ENCODE data around the gene BEX4.
A peak's percentile ranks its signal among the peaks of the same experiment; 100 is the strongest.

Gene BEX4

GRCh38 chrX:103240155-103240554 lies 25.2 kb downstream of the BEX4 start:
- DNase-seq: no peak

- no peak for DNase-seq
Measured at GRCh38 chrX:103248553-103248952, 33.6 kb downstream of the BEX4 start.

DNA sequence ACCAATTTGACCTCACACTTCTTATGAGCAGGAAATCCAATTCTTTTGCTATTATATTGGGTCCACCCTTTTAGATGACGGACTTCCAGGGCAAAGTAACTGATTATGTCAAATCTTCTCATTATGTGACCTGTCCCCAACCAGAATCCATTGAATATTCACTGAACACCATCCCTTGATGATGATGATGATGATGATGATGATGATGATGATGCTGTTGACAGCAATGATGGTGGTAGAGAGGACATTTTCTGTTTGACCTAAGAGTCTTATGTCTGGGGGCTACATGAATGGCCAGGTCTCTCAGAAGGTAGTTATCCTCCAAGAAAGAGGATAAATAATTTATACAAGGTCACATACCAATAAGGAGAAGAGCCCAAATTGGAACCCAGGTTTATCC lies 34.9 kb downstream of the BEX4 start:
- DNase-seq: no peak

DNA sequence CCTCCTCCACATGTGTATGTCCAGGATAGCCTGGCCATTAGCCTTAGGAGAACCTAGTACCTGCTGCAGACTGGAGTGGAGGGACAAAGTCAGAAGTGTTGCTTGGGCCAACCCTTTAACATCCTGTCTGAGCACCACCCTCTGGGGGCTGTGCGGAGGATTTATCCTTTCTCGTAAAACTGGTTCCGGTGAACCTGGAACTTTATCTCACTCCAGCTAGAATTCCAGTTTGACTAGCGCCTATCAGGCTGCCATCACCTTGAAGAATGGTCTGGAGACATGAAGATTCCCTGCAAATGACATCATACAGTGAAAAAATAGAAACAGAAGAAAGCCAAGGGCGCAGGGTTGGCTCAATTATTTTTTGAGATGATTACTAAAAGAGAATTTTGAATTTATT lies 36.1 kb downstream of the BEX4 start:
- no peak for DNase-seq

- DNase-seq: no peak
Measured at GRCh38 chrX:103253608-103254007, 38.7 kb downstream of the BEX4 start.

DNA sequence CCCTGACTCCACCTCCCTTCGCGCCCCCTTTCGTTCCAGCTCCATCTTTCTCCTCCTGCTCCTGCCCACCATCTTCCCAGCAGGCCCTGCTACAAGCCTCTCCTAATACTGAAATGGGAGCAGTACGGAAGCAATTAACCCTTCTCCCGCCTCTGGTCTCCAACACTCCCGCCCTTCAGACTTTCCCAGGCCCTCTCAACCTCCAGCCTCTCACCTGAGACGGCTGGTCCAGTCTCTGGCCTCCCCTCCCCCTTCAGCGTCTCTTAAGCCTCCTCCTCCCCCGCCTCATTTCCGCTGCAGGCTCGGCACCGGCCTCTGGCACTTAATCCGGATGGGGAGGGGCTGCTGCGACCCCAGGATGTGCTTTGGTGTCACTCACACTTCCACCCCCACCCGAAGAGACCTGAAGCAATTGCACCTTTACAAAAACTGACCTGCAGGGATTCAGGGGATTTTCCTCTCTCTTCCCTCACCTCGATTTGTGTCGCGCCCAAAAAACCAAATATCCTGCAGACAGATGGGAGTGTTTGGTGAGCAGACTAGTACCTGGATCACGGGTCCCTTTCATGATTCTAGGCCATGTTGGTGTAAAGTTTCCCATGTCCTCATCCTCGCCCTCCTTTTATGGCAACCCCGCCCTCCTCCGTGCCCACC lies 39.4 kb downstream of the BEX4 start:
- DNase-seq: peak; percentile 55

GRCh38 chrX:103254921-103255493 lies 40.1 kb downstream of the BEX4 start, which contains the start of gene TCEAL8:
Gene TCEAL8 (minus strand): TSS chrX:103255155. CDS start chrX:103253979, 1,176 bp downstream.
- DNase-seq: peak; percentile 71

DNA sequence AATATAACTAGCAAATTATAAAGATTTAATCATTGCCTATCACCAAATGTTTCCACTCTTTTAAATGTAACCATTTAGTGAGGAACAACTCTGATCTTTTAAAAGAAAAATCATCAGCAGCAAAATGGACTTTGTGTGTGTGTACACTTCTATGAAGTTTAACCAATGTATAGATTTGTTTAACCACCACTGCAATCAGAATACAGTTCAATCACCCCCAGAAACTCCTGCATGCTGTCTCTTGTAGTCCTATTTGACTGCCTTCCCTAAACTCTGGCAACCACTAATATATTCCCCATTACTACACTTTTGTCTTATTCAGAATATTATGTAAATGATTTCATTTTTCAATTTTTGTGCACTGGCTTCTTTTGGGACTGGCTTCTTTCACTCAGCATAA lies 41.7 kb downstream of the BEX4 start:
- no peak for DNase-seq

GRCh38 chrX:103258275-103258674 lies 43.4 kb downstream of the BEX4 start:
- no peak for DNase-seq

Data from stimulated activated CD8-positive, alpha-beta memory T cell treated with anti-CD3 and anti-CD28 coated beads, Interleukin-4, amount 100 ng/mL, for 48 hours (primary cell).